Activated B cell treated with CpG ODN at 0.5 μM for 24 hours (primary cell): ENCODE measurements around the gene NDUFAB1. TPM values are rescaled to one million over a fixed set of nuclear protein-coding genes. Genes with fewer than 3 reads are reported as not detected.
"Not testable (repeated sequence)": the region's sequence is repeated elsewhere in the genome, so short reads cannot be mapped to it uniquely, and the experiment has no call there.

ENCODE experiments used
- ATAC-seq: fragments of 200-7000 bp; cut with Tn5 transposase; one replicate; pipeline ENCODE4 v1.10.0; 2021; ENCODE audit warnings: low read depth, mild to moderate bottlenecking, moderate library complexity
- CTCF ChIA-PET: fragments of 350-600 bp; sonication (Branson Sonifier 250); formaldehyde crosslinking; loops from one replicate; lab custom pipeline; 2021; ENCODE audit warnings: antibody characterized with exemption; lab: Charles Lee
- POLR2A ChIA-PET: fragments of 350-600 bp; sonication (Branson Sonifier 250); formaldehyde crosslinking; loops from one replicate; lab custom pipeline; 2021; ENCODE audit warnings: antibody characterized with exemption; lab: Charles Lee
- DNase-seq: peaks from one replicate; pipeline ENCODE4 v3.0.0; 2022
- H3K27ac Mint-ChIP-seq: one replicate; pipeline ENCODE4 v1.8.0; 2020; ENCODE audit warnings: mixed read lengths
- H3K27me3 Mint-ChIP-seq: one replicate; pipeline ENCODE4 v1.8.0; 2021; ENCODE audit warnings: mixed read lengths
- H3K36me3 Mint-ChIP-seq: one replicate; pipeline ENCODE4 v1.8.0; 2021; ENCODE audit warnings: low read depth, mixed read lengths
- H3K4me1 Mint-ChIP-seq: one replicate; pipeline ENCODE4 v1.8.0; 2021; ENCODE audit warnings: mixed read lengths
- H3K4me3 Mint-ChIP-seq: one replicate; pipeline ENCODE4 v1.8.0; 2020; ENCODE audit warnings: mild to moderate bottlenecking, mixed read lengths
- H3K9me3 Mint-ChIP-seq: one replicate; pipeline ENCODE4 v1.8.0; 2020; ENCODE audit warnings: mixed read lengths
- CTCF ChIP-seq: fragments of 200-600 bp; IDR thresholded peaks from one replicate; pipeline ENCODE4 v1.8.0; 2022; ENCODE audit warnings: antibody characterized with exemption, mild to moderate bottlenecking
- intact Hi-C: fragments of 100-400 bp; cut with micrococcal nuclease; formaldehyde crosslinking; loops from one replicate; pipeline ENCODE4 v1.15.1; 2024
- total RNA-seq: library from RNA; stranded (reverse); gene quantifications from 2 replicates; pipeline ENCODE4 v1.2.3, GENCODE V29; 2022

Gene NDUFAB1
- total RNA-seq, 1 donor from 2014 or later = 68.4 TPM

- intact Hi-C loops = no loop called here
- Mint-ChIP-seq H3K27ac (no peak overlapping the region), H3K9me3 (no peaks in the 10 kb centered on the region), H3K4me3 (no peak overlapping the region), H3K36me3 (peaks cover 42% of the 10 kb centered on the region), H3K4me1 (peaks cover 10% of the 10 kb centered on the region), H3K27me3 (no peaks in the 10 kb centered on the region)
- ChIA-PET CTCF (no interaction called here), POLR2A (no interaction called here)
- no peak for TF ChIP-seq CTCF
- no peak for DNase-seq
- ATAC-seq = no peak
Measured at GRCh38 chr16:23635958-23636357, 39.8 kb upstream of the NDUFAB1 start.

GRCh38 chr16:23634461-23635036, 38.4 kb upstream of the NDUFAB1 start:
- Mint-ChIP-seq H3K27ac (no peak overlapping the region), H3K4me1 (no peaks in the 10 kb centered on the region), H3K36me3 (peaks cover 50% of the 10 kb centered on the region), H3K27me3 (no peaks in the 10 kb centered on the region), H3K4me3 (no peak overlapping the region), H3K9me3 (no peaks in the 10 kb centered on the region)
- no peak for ATAC-seq
- CTCF ChIA-PET = interaction anchor here (0.6 kb wide), 1 partner anchor 311 kb away, joined by 3 read pairs; no protein-coding TSS in a partner anchor
- intact Hi-C loops = no loop called here
- no peak for DNase-seq
- POLR2A ChIA-PET = no interaction called here
- no peak for TF ChIP-seq CTCF

- H3K9me3 Mint-ChIP-seq, POLR2A ChIA-PET, DNase-seq, H3K27me3 Mint-ChIP-seq, intact Hi-C loops, H3K4me3 Mint-ChIP-seq, H3K4me1 Mint-ChIP-seq, H3K27ac Mint-ChIP-seq, CTCF ChIA-PET, ATAC-seq: not testable (repeated sequence)
- H3K36me3 Mint-ChIP-seq = peaks cover 63% of the 10 kb centered on the region
Measured at GRCh38 chr16:23631874-23632273, 35.8 kb upstream of the NDUFAB1 start.

GRCh38 chr16:23629516-23629915, 33.4 kb upstream of the NDUFAB1 start:
- DNase-seq (no peak), ATAC-seq (no peak)
- intact Hi-C loops = no loop called here
- no peak for TF ChIP-seq CTCF
- H3K27me3 Mint-ChIP-seq = no peaks in the 10 kb centered on the region
- no peaks in the 10 kb centered on the region for H3K4me1 Mint-ChIP-seq
- H3K4me3 Mint-ChIP-seq = no peak overlapping the region
- H3K36me3 Mint-ChIP-seq = peaks cover 58% of the 10 kb centered on the region
- CTCF ChIA-PET = no interaction called here
- H3K9me3 Mint-ChIP-seq = no peaks in the 10 kb centered on the region
- no peak overlapping the region for H3K27ac Mint-ChIP-seq
- POLR2A ChIA-PET = no interaction called here

GRCh38 chr16:23624092-23624491, 28.0 kb upstream of the NDUFAB1 start:
- ATAC-seq (no peak), DNase-seq (no peak)
- H3K9me3 Mint-ChIP-seq = no peaks in the 10 kb centered on the region
- intact Hi-C loops = no loop called here
- H3K27ac Mint-ChIP-seq = no peak overlapping the region
- no peaks in the 10 kb centered on the region for H3K27me3 Mint-ChIP-seq
- H3K4me3 Mint-ChIP-seq = no peak overlapping the region
- H3K4me1 Mint-ChIP-seq = no peaks in the 10 kb centered on the region
- POLR2A ChIA-PET = no interaction called here
- CTCF ChIA-PET = no interaction called here
- peaks cover 73% of the 10 kb centered on the region for H3K36me3 Mint-ChIP-seq
- TF ChIP-seq CTCF = no peak

- TF ChIP-seq CTCF = no peak
- Mint-ChIP-seq H3K27ac (no peak overlapping the region), H3K36me3 (peaks cover 51% of the 10 kb centered on the region), H3K27me3 (no peaks in the 10 kb centered on the region), H3K9me3 (no peaks in the 10 kb centered on the region), H3K4me3 (no peak overlapping the region), H3K4me1 (no peaks in the 10 kb centered on the region)
- intact Hi-C loops = no loop called here
- CTCF ChIA-PET = no interaction called here
- no peak for DNase-seq
- ATAC-seq = no peak
- POLR2A ChIA-PET = no interaction called here
Measured at GRCh38 chr16:23615805-23616204, 19.7 kb upstream of the NDUFAB1 start.
